ENCODE results near the gene EIF4A3. TPM values are rescaled to one million over a fixed set of nuclear protein-coding genes. Genes with fewer than 3 reads are reported as not detected.

EIF4A3 gene
- total RNA-seq, 6 donors from 2014 or later: 48.2 to 86.2 (median 61.8) TPM

- DNase-seq (no peak), ATAC-seq (ENCODE audit: low FRiP score in 2 of 2) (no peak)
- H3K27ac ChIP-seq: no peak overlapping the region
- H3K36me3 ChIP-seq: no peaks in the 10 kb centered on the region
- no peak overlapping the region for H3K4me3 ChIP-seq
- WGBS, 2 donors: 91 to 95% methylated on average over 4 to 7 of the region's 7 CpGs
- no peaks in the 10 kb centered on the region for H3K27me3 ChIP-seq
- no peak for TF ChIP-seq EP300 (IDR thresholded peaks at IDR 0.05)
- no peak for TF ChIP-seq POLR2AphosphoS5 (IDR thresholded peaks at IDR 0.05)
- TF ChIP-seq POLR2A (IDR thresholded peaks at IDR 0.05): no peak
- no peak for TF ChIP-seq CTCF (IDR thresholded peaks at IDR 0.05)
- H3K4me1 ChIP-seq: peaks cover 0 to 7% (median 5%) of the 10 kb centered on the region in 4 donors
- H3K9me3 ChIP-seq: no peaks in the 10 kb centered on the region
These were observed 24.8 kb upstream of the EIF4A3 start for GRCh38 chr17:80171681-80172080.

DNA sequence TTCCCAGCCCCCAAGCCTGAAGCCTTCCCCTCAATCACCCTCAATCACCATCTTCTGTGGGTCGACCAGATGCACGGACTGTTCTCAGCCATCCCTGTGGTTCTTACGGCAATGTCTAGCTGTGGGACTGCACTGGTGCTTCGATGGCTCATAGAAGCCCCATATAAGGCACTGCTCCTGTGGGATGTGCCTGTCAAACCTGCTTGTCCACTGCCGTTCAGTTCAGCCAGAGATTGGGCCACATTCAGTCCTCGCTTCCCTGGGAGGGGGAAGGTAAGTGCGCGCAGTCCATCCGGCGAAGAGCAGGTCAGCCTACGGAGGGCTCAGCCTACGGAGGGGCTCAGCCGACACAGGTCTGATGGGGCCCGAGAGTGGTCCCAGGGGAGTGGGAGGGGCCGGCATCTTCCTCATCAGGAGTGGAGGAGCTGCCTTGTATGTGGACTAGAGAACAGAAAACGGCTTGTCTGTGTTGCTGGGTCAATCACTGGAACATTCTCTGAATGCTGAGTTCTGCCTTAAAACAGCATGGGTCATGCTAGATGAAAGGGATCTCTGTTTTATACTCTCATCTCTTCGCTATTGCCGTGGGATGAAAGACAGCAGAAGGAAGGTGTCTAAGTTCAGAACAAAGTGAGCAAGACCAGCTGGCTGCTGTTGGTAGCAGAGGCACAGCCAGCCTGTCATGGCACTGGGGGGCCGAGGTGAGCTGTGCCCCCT lies 23.0 kb upstream of the EIF4A3 start, which contains the start of gene CARD14:
Gene CARD14 (plus strand): TSS at position 247 of the 717 bp plus-strand sequence. CDS start 11,409 bp downstream, outside the sequence.
- no peaks in the 10 kb centered on the region for H3K9me3 ChIP-seq
- TF ChIP-seq CTCF (IDR thresholded peaks at IDR 0.05) (no peak), POLR2A (IDR thresholded peaks at IDR 0.05) (no peak), EP300 (IDR thresholded peaks at IDR 0.05) (no peak), POLR2AphosphoS5 (IDR thresholded peaks at IDR 0.05) (no peak)
- peak; percentile 26 to 66 for ATAC-seq (ENCODE audit: low FRiP score in 2 of 2)
- H3K27me3 ChIP-seq: no peaks in the 10 kb centered on the region
- H3K36me3 ChIP-seq: no peaks in the 10 kb centered on the region
- peak; percentile 55 to 83 for DNase-seq
- 68 to 80% methylated on average over 4 to 19 of the region's 19 CpGs for WGBS, 2 donors
- no peak within 1 kb of the TSS for H3K4me3 ChIP-seq
- no peak within 1 kb of the TSS for H3K27ac ChIP-seq
- no peaks in the 10 kb centered on the region for H3K4me1 ChIP-seq

GRCh38 chr17:80169107-80169506 lies 22.2 kb upstream of the EIF4A3 start:
- TF ChIP-seq EP300 (IDR thresholded peaks at IDR 0.05) (no peak), POLR2AphosphoS5 (IDR thresholded peaks at IDR 0.05) (no peak), POLR2A (IDR thresholded peaks at IDR 0.05) (no peak), CTCF (IDR thresholded peaks at IDR 0.05) (no peak)
- no peaks in the 10 kb centered on the region for H3K9me3 ChIP-seq
- no peaks in the 10 kb centered on the region for H3K36me3 ChIP-seq
- H3K4me3 ChIP-seq: no peak overlapping the region
- DNase-seq: no peak
- no peak overlapping the region for H3K27ac ChIP-seq
- no peak for ATAC-seq (ENCODE audit: low FRiP score in 2 of 2)
- H3K27me3 ChIP-seq: no peaks in the 10 kb centered on the region
- H3K4me1 ChIP-seq: no peaks in the 10 kb centered on the region
- 96% methylated on average over 5 of the region's 5 CpGs for WGBS, 2 donors

DNA sequence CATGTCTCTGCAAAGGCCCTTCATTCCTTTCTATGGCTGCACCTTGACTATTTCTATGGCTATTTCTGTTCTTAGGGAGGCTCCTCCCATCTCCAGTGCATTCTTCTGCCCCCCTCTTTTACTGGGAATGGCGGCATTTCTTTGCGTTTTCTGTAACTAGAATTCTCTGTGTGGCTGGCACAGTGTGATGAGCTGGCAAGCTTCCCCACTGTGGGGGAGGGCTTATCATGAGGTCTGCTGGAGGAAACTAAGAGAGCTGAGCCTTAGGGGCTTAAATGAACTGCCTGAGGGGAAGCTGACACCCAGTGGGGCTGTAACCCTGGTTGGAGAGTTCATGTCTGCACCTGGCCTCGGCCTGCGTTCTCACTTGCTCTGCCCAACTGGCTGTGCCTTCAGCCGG lies 21.4 kb upstream of the EIF4A3 start:
- H3K27ac ChIP-seq: no peak overlapping the region
- TF ChIP-seq POLR2A (IDR thresholded peaks at IDR 0.05): no peak
- TF ChIP-seq POLR2AphosphoS5 (IDR thresholded peaks at IDR 0.05): no peak
- no peak for TF ChIP-seq EP300 (IDR thresholded peaks at IDR 0.05)
- TF ChIP-seq CTCF (IDR thresholded peaks at IDR 0.05): no peak
- no peaks in the 10 kb centered on the region for H3K4me1 ChIP-seq
- H3K4me3 ChIP-seq: no peak overlapping the region
- DNase-seq: no peak
- WGBS, 2 donors: 55 to 78% methylated on average over 2 to 5 of the region's 5 CpGs
- ATAC-seq (ENCODE audit: low FRiP score in 2 of 2): no peak
- no peaks in the 10 kb centered on the region for H3K27me3 ChIP-seq
- no peaks in the 10 kb centered on the region for H3K36me3 ChIP-seq
- H3K9me3 ChIP-seq: no peaks in the 10 kb centered on the region

GRCh38 chr17:80166446-80166845 lies 19.5 kb upstream of the EIF4A3 start:
- TF ChIP-seq POLR2A (IDR thresholded peaks at IDR 0.05) (no peak), CTCF (IDR thresholded peaks at IDR 0.05) (no peak), EP300 (IDR thresholded peaks at IDR 0.05) (no peak), POLR2AphosphoS5 (IDR thresholded peaks at IDR 0.05) (no peak)
- H3K4me1 ChIP-seq: no peaks in the 10 kb centered on the region
- H3K36me3 ChIP-seq: no peaks in the 10 kb centered on the region
- ATAC-seq (ENCODE audit: low FRiP score in 2 of 2) (no peak), DNase-seq (no peak)
- no peaks in the 10 kb centered on the region for H3K9me3 ChIP-seq
- H3K4me3 ChIP-seq: no peak overlapping the region
- no peaks in the 10 kb centered on the region for H3K27me3 ChIP-seq
- H3K27ac ChIP-seq: no peak overlapping the region
- 67 to 71% methylated on average over 5 to 6 of the region's 6 CpGs for WGBS, 2 donors
